ENCODE measurements around the gene PRKCB.
"Not testable (repeated sequence)": the region's sequence is repeated elsewhere in the genome, so short reads cannot be mapped to it uniquely, and the experiment has no call there.

PRKCB gene

DNA sequence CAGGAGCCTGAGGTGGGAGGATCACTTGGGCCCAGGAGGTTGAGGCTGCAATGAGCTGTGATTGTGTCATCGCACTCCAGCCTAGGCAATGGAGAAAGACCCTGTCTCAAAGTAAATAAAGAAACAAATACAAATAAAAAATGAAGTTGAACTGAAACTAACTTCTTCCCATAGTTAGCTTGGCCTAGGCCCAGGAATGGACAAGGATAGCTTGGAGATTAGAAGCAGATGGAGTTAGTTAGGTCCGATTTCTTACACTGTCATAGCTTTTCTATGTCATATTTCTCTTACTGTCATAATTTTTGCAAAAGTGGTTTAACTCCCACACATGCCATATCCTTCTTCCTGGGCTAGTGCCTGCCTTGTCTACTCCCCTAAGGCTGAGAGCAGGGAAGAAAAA is 265.6 kb downstream of the PRKCB start:
- no peak overlapping the region for H3K4me3 ChIP-seq
- no peak overlapping the region for H3K27ac ChIP-seq

DNA sequence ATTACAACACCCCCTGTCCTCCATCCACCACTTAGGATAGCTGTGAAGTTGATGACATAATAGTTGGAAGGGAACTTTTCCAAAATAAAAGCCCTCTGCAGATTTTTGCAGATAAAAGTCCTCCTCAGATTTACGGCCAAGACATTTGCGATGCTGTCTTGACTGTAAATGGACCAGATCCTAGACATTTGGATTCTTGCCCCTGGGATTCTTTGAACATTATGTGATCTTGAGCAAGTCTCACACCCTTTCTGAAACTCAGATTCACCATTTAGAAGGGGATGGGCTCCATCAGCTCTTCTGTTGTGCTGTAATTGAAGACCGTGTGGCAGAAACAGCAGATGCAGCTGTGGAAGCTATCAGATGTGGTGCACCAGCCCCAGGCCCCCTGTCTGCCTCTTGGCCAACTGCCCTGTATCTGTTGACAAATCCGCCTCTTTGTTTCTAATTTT is 266.5 kb downstream of the PRKCB start:
- no peak overlapping the region for H3K4me3 ChIP-seq
- no peak overlapping the region for H3K27ac ChIP-seq

DNA sequence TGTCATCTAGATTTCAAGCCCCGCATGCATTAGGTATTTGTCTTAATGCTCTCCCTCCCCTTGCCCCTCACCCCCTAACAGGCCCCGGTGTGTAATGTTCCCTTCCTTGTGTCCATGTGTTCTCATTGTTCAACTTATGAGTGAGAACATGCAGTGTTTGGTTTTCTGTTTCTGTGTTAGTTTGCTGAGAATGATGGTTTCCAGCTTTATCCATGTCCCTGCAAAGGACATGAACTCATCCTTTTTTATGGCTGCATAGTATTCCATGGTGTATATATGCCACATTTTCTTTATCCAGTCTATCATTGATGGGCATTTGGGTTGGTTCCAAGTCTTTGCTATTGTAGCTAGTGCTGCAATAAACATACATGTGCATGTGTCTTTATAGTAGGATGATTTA is 269.7 kb downstream of the PRKCB start:
- H3K27ac ChIP-seq, H3K4me3 ChIP-seq: not testable (repeated sequence)

DNA sequence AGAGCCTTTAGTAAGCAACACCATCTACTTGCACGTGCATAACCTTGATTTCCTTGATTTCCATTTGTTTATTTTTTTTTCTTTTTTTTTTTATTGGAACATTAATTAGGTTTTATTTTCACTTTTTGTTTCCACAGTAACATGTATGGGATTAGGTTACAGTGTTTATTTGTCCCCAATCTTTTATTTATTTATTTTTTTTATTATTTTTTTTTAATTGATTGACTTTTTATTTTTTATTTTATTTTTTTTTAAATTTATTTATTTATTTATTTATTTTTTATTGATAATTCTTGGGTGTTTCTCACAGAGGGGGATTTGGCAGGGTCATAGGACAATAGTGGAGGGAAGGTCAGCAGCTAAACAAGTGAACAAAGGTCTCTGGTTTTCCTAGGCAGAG is 272.3 kb downstream of the PRKCB start:
- not testable (repeated sequence) for H3K27ac ChIP-seq, H3K4me3 ChIP-seq

DNA sequence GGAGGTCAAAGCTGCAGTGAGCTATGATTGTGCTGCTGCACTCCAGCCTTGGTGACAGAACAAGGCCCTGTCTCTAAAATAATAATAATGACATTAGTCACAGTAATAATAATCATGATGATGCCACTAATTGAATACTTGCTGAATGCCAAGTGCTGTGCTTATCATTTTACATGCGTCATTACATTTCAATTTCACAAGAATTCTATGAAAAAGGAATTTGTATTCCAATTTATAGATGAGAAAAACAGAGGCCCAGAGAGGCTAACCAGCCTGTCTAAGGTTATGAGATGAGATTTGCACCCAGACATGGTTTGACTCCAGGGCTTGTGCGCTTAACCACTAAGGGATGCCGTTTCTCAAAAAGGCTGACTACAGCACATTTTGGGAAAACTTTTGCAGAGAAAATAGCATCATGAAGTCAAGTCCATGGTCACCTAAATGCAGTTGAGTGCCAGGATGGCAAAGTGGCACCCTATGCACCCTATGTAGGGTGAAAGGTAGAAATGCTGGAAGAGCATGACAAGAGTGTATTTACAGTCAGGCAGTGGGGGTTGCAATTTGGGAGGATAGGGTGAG is 276.0 kb downstream of the PRKCB start:
- H3K27ac ChIP-seq = no peak overlapping the region
- H3K4me3 ChIP-seq = no peak overlapping the region

DNA sequence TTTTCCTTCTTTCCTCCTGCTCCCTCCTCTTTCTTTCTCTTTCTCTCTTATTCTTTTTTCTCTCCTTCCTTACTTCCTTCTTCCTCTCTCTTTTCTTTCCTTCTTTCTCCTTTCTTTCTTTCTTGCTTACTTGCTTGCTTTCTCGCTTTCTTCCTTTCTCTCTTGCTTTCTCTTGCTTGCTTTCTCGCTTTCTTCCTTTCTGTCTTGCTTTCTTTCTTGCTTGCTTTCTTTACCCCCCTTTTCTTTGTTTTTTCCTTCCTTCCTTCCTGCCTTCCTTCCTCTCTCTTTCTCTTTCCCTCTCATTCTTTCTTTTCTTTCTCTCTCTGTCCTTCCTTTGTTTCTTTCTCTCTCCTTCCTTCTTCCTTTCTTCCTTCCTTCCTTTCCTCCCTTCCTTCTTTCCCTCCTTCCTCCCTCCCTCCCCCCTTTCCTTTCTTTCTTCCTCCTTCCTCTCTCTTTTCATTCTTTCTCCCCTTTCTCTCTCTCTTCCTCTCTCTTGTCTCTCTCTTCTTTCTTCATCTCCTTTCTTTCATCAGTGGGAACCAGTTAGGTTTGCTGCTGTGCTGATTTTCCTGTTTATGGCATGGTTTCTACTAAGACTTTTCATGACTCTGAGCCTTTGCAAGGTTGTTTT is 277.4 kb downstream of the PRKCB start:
- no peak overlapping the region for H3K27ac ChIP-seq

DNA sequence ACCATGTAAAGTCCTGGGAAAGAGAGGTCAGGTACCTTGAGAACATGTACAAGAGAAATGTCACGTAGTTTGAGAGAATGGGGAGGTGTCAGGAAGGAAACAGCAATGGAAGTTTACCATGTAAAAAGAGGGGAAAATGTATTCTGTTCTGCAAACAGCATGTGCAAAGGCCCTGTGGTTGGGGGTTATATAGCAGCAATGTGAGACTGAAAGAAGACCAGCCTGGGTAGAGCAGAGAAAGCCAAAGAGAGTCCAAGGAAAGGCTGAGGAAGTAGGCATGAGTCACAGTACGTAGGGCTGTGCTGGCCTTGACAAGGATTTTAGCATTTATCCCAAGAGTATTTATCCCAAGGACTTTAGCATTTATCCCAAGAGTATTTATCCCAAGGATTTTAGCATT is 279.1 kb downstream of the PRKCB start:
- Histone ChIP-seq H3K4me3 (no peak overlapping the region), H3K27ac (no peak overlapping the region)

More for the DNA sequence above, 277.4 kb downstream of the PRKCB start:
- no peak overlapping the region for H3K4me3 ChIP-seq

DNA sequence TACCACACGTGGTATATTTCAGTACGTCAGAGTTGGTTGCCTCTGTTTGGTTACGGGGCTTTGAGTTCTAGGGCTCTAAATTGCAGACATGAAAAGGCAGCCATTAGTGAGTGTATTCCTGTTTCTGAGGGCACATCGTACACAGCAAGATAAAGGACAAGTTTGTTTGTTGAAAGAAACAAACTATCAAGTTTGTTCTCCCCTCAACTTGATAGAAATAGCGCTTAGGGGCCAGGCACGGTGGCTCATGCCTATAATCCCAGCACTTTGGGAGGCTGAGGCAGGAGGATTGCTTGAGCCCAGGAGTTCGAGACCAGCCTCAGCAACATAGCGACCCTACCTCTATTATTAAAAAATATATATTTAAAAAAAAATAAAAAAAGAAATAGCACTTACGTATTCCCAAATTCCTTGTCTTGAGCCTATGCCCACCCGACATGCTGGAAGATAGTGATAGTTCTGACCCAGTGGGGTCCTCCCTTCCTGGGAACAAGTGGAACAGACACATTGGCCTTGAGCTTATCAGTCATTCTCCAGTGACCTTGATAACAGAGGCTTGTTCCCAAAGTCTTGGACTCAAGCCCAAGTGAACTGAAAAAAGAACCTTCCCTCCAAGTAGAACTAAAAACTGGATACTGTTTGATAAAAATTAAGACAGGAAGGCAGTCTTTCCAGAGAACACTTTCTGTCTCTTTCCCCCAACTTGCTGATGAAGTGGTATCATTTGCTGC is 280.4 kb downstream of the PRKCB start:
- no peak overlapping the region for H3K27ac ChIP-seq
- H3K4me3 ChIP-seq = no peak overlapping the region

DNA sequence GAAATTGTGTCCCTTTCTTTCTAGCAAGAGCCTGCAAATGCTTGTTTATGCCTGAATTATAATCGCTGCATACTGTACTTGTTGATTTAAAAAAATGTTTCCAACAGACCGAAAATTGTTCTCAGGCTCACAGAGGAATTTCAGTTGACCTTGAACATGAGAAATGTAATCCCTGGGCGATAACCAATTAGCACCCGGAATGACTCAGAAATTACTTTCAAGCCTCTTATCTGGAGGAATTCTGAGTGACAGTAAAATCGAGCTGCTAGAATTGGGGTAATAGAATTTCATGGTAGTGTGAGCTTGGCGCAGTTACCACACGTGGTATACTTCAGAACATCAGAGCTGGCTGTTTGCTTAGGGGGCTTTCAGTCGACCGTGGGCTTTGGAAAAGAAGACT is 281.2 kb downstream of the PRKCB start:
- H3K27ac ChIP-seq = no peak overlapping the region

DNA sequence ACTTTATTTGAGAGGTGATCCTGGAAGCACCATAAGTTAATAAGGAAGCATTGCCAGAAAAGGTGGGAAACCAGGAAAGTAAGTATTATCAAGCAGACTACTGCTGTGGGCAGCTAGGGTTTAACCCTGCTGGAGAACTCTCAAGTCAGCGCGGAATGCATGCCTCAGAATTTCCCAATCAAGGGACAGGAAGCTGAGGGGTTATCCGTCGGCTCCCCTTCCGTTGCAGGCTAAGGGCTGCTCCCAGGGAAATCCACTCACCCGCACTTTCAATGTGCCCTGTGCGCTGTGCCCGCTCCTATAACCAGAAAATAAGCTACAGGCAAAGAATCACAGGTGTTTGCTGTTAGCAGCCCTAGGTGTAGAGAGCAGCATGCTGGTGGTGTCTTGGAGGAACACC is 281.9 kb downstream of the PRKCB start:
- H3K4me3 ChIP-seq = no peak overlapping the region
- no peak overlapping the region for H3K27ac ChIP-seq

More for the DNA sequence above, 281.2 kb downstream of the PRKCB start:
- no peak overlapping the region for H3K4me3 ChIP-seq

DNA sequence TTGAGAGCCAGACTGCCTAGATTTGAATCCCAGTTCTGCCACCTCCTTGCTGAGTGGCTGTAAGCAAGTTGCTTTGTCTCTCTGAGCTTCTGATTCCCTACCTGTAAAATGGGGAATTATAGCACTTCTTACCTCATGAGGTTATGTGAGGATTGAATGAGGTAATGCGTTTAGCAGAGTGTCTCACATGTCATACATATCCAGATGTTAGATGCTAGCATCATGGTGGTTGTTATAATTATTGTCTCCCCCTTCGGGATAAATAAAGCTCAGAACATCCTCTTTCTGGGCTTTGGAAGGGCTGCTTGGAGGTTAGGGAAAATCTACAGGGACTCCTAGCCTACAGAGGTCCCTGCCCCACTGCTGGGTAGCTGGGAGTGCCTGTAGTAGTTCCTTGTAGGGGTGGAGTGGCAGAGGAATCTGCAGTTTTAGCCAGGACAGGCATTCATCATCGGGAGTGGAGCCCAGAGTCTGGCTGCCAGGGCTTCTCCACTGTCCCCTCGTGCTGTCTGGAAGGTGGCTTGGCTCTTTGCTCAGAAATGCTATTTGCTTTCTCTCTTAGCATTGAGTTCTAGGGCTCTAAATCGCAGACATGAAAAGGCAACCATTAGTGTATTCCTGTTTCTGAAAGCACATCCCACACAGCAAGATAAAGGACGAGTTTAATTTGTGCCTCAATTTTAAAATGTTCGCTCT is 282.5 kb downstream of the PRKCB start:
- H3K27ac ChIP-seq = no peak overlapping the region

DNA sequence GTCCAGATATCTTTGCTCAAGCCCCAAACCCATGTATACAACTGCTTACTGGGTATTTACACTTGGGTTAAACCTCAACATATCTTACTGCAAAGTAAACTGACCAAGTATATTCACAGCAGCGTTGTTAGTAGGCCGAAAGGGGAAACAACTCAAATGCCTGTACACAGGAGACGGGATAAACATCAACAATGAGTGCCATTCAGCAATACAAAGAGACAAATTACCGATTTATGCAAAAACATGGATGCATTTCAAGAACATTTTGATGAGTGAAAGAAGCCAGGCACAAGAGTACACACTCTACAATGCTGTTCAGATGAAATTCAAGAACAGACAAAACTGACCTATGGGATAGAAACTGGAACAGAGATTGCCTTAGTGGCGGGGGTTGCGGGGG is 284.0 kb downstream of the PRKCB start:
- no peak overlapping the region for H3K4me3 ChIP-seq
- H3K27ac ChIP-seq = no peak overlapping the region

More for the DNA sequence above, 282.5 kb downstream of the PRKCB start:
- no peak overlapping the region for H3K4me3 ChIP-seq

DNA sequence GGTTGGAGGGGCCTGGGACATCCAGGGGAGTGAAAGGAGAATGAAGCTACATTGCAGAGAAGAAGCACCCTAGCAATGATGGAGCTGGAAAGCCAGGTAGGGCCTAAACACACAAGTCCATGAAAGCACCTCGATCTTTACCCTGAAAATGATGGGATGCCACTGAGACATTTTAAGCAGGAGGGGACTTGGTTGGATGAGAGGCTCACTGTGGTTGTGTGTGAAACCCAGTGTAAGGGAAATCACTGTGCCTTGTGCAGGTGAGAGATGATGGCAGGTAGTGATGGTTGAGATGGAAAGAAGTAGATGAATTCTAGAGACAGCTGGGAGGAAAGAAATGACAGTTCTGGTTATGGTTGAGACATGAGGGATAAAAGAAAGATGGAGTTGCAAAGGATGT is 287.5 kb downstream of the PRKCB start:
- H3K4me3 ChIP-seq = no peak overlapping the region
- H3K27ac ChIP-seq = no peak overlapping the region

DNA sequence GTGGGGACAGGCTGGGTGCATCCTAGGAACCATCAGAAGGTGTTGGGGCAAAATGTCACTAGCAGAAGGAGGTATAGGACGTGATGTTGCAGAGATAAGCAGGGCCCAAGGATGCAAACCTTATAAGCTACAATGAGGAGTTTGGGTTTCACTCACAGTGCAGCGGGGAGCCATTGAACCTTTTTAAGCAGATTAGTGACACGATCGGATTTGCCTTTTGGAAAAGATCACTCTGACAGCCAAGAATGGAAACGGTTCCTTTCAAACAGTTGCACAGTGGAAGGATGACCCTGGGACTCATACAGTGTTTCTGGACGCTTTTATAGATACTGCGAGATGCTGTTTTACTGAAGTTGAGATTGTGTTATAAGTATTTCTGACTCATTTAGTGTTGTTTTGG is 288.5 kb downstream of the PRKCB start:
- H3K27ac ChIP-seq = no peak overlapping the region
- H3K4me3 ChIP-seq = no peak overlapping the region

DNA sequence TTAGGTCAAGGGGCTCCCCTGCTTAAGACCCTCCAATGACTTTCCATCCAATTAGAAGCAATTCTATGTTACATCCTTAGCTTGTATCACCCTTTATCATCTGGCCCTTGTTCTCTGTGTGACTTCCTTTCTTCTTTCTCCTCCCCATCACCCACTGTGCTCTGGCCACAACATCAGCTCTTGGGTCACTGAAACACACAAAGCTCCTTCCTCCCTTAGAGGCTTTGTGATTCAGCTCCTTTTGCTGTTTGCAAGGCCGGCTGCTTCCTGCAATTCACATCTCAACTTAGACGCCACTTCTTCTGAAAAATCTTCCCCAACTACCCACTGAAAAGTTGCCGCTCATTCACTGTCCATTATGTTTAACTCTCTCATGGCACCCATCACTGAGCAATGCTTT is 289.4 kb downstream of the PRKCB start:
- no peak overlapping the region for H3K27ac ChIP-seq
- H3K4me3 ChIP-seq = no peak overlapping the region

DNA sequence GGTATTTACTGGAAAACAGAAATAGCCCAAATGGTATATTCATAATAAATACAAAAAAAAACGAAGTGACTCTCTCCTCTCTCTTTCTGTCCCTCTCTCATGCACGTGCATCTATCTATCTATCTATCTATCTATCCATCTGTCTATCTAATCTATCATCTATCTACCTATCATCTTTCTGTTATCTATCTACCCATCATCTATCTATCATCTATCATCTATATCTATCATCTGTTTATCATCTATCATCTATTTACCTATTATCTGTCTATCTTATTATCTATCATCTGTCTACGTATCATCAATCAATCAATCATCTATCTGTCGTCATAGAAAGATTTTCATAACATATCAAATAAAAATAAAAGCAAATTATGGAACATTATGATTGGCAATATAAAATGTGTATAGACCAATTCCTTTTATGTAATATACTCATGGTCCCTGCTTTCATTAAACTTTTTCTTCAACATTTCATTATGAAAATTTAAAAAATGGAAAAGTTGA is 293.7 kb downstream of the PRKCB start:
- no peak overlapping the region for H3K27ac ChIP-seq
- H3K4me3 ChIP-seq = no peak overlapping the region

DNA sequence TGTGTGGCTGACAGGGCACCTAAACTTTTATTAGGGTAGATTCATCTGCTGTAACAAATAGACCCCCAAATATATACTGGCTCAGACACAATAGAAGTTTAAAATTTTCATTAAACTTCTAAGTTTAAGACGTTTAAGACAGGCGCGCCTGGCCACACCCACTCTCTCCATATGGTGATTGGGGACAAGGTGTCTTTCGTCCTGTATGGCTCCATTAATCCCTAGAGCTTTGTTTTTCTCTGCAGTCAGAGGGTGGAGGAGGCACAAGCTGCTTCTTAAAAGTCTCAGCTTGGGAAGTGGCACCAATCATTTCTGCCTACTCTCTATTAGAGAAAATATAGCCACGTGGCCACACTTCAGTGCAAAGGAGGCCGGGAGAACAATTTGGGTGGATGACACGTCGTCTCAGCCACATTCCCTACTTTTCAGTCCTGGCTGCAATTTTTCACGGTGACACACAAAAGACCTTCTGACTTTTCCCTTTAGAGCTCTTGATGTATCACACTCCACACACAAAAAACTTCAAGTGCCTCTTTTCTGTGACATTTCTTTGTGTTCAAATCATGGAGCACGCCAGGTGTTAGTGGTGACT is 294.8 kb downstream of the PRKCB start:
- Histone ChIP-seq H3K27ac (no peak overlapping the region), H3K4me3 (no peak overlapping the region)

DNA sequence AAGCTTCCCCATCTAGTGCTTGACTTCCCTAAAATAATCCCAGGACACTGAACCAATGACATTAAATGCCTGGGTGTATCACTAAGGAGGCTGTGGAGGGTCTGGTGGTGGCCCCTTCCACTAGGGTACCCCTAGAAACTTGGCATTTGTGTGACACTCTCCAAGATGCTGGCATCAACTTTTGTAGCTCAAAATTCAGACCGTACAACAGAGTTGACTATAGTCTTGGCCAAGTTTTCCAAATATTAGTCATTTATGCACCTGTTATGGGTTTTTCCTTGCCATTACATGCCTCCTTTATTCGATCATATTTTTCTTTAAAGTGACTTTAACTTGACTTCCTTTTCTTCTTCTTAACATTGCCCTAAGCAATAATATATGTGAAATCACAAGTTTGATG is 295.5 kb downstream of the PRKCB start:
- no peak overlapping the region for H3K27ac ChIP-seq
- no peak overlapping the region for H3K4me3 ChIP-seq

DNA sequence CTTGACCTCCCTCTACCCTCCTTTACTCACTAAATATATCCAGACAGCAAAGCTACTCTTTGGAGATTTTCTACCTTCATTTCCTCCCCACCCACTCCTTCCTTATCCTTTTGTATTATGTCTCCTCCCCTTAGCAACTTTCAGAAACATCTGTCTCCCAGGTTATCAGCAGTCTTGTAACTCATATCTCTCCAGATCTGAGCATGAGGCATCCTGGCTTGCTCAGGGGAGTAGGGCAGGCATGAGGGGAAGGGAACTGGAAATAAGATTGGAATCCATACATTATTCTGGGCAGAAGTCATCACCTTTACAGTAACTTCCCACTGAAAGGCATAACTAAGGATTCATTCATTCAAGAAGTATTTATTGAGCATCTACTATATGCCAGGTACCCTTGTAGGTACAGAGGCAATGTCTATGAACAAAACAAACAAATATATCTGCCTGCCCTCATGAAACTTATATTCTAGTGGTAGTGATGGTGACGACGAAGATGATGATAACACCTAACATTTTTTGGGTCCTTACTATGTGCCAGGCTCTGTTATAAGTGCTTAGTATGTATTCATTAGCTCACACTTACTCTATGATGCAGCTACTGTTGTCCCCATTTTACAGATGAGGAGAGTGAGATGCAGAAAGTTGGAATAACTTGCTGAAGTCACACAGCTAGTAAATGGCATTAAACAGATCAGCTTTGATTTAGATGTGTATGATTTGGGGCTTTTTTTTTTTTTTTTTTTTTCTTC is 296.4 kb downstream of the PRKCB start:
- no peak overlapping the region for H3K4me3 ChIP-seq

DNA sequence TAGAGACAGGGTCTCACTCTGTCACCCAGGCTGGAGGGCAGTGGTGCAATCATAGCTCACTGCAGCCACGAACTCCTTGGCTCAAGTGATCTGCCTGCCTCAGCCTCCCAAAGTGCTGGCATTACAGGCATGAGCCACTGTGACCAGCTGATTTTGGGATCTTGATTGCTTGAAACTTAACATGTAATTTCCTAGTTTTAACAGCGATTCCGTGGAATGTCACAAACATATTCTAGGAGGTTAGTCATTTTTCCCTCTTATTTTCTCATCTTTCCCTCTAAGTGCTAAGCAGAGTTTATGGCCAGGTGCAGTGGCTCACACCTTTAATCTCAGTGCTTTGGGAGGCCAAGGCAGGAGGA is 297.0 kb downstream of the PRKCB start:
- Histone ChIP-seq H3K27ac (no peak overlapping the region), H3K4me3 (no peak overlapping the region)

More for the DNA sequence above, 296.4 kb downstream of the PRKCB start:
- H3K27ac ChIP-seq = no peak overlapping the region

Data from skin epidermis (tissue), 12 donors.